Ovary (tissue), 3 donors: ENCODE measurements around the gene FBP2.

Experiments
- EP300 ChIP-seq: sonication (generic); formaldehyde crosslinking; IDR thresholded peaks from one replicate; pipeline ENCODE4 v1.6.1; 2017; ENCODE audit warnings: antibody characterized with exemption
- TF ChIP-seq, protein P1 (sequence below), 3 donors: fragments of 450-650 bp in 2 of 3; fragments of 200-600 bp in 1 of 3; IDR thresholded peaks; one replicate each; pipeline versions ENCODE4 v1.5.1 to v1.8.0; 2016 to 2022; ENCODE audit warnings: antibody characterized with exemption in 3 of 3, mild to moderate bottlenecking in 1 of 3
- donor health status: DM: no; HTN: no; CAD: no.

DNA sequence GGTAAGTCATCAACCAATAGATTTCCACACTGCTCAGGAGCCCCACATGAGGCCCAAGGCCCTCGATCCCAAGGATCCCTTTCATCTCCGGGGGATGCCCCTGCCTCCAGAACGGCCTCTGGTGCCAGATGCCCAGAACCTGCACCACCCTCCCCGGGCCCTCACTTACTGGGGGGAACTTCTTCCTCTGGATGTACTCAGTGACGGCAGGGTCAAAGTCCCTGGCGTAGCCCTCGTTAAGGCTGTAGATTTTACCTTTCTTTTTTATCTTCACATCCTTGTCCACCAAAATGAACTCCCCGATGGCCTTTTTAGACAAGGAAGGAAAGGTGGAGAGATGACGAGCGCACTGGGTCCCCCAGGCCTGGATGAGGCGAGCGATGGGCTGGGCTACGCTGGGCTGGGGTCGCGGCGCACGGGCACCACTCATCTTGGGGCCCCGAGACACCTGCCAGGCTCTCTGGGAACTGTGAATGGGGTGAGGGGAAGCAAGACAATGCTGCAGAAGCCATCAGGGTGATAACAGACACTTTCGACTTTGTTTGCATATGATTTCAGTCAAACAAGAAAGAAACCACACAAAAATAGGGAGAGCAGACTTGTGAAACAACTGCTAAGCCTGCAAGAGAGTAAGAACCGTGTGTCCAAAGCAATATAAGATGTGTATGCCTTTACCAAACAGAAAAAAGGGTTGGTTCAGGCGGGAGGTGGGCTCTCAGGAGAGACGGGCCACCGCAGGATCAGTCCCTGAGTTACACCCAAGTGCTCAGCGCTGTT is 13.2 kb upstream of the FBP2 start:
- TF ChIP-seq, protein P1, sequence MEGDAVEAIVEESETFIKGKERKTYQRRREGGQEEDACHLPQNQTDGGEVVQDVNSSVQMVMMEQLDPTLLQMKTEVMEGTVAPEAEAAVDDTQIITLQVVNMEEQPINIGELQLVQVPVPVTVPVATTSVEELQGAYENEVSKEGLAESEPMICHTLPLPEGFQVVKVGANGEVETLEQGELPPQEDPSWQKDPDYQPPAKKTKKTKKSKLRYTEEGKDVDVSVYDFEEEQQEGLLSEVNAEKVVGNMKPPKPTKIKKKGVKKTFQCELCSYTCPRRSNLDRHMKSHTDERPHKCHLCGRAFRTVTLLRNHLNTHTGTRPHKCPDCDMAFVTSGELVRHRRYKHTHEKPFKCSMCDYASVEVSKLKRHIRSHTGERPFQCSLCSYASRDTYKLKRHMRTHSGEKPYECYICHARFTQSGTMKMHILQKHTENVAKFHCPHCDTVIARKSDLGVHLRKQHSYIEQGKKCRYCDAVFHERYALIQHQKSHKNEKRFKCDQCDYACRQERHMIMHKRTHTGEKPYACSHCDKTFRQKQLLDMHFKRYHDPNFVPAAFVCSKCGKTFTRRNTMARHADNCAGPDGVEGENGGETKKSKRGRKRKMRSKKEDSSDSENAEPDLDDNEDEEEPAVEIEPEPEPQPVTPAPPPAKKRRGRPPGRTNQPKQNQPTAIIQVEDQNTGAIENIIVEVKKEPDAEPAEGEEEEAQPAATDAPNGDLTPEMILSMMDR (IDR thresholded peaks at IDR 0.05), result no peak
- no peak for TF ChIP-seq EP300
